Small intestine (tissue), 7 donors: Measurements from ENCODE around the gene TMED1. TPM values are rescaled to one million over a fixed set of nuclear protein-coding genes. Genes with fewer than 3 reads are reported as not detected.
A peak's percentile ranks its signal among the peaks of the same experiment; 100 is the strongest.
"Not testable (repeated sequence)": the region's sequence is repeated elsewhere in the genome, so short reads cannot be mapped to it uniquely, and the experiment has no call there.

Source experiments
- DNase-seq, 2 donors: peaks; one replicate each; pipeline versions ENCODE4 v3.0.0 to v3.0.0-alpha.2; 2013
- FAIRE-seq: peaks from 2 replicates; lab custom pipeline; 2012; peaks lifted over from hg19 to GRCh38; lab: Jason Lieb, UNC
- H3K27ac ChIP-seq, 3 donors: one replicate each; pipeline ENCODE4 v1.5.1; 2013; ENCODE audit warnings: low read length in 2 of 3, mild to moderate bottlenecking in 2 of 3, control low read depth in 1 of 3, inconsistent platforms in 1 of 3, low read depth in 1 of 3, moderate library complexity in 1 of 3
- H3K27me3 ChIP-seq, 3 donors: one replicate each; pipeline ENCODE4 v1.6.1; 2013; ENCODE audit warnings: low read length in 3 of 3, inconsistent platforms in 1 of 3; ENCODE audit not compliant: control insufficient read depth in 3 of 3, insufficient read depth in 3 of 3
- H3K36me3 ChIP-seq, 3 donors: one replicate each; pipeline ENCODE4 v1.6.1; 2013; ENCODE audit warnings: low read length in 3 of 3, inconsistent platforms in 1 of 3, low read depth in 1 of 3, mild to moderate bottlenecking in 1 of 3, moderate library complexity in 1 of 3; ENCODE audit not compliant: control insufficient read depth in 3 of 3, insufficient read depth in 2 of 3
- H3K4me1 ChIP-seq, 3 donors: one replicate each; pipeline ENCODE4 v1.6.1; 2013; ENCODE audit warnings: low read length in 2 of 3, inconsistent platforms in 1 of 3, low read depth in 1 of 3, mild to moderate bottlenecking in 1 of 3, moderate library complexity in 1 of 3; ENCODE audit not compliant: control insufficient read depth in 3 of 3, insufficient read depth in 2 of 3
- H3K4me3 ChIP-seq, 3 donors: one replicate each; pipeline ENCODE4 v1.5.1; 2013; ENCODE audit warnings: low read length in 3 of 3, control low read depth in 1 of 3, inconsistent platforms in 1 of 3, low read depth in 1 of 3, mild to moderate bottlenecking in 1 of 3, moderate library complexity in 1 of 3
- H3K9me3 ChIP-seq, 2 donors: one replicate each; pipeline ENCODE4 v1.6.1; 2013; ENCODE audit warnings: low read depth in 1 of 2, low read length in 1 of 2; ENCODE audit not compliant: control insufficient read depth in 2 of 2, insufficient read depth in 1 of 2
- WGBS, 3 donors: extraction: QIAGEN DNeasy Blood & Tissue Kit; methylation state at CpG; one replicate each; pipeline ENCODE4 v1.1.7; 2013; 5-methylcytosine and 5-hydroxymethylcytosine counted together
- polyA plus RNA-seq, 4 donors: library from polyadenylated mRNA; stranded (reverse) in 3 of 4; unstranded in 1 of 4; fragments of 200-250 nt in 3 of 4; fragments of 120-200 nt in 1 of 4; gene quantifications; one replicate each; pipeline versions ENCODE4 v1.2.1 to v1.2.3, GENCODE V29; 2013
- donor health status: healthy with polysubstance abuse.
- donor health status: control.
- donor health status: control.
- donor health status: Bipolar disorder and iron deficiency.
- donor health status: healthy.

Gene TMED1
- polyA plus RNA-seq, 4 donors = 21.0 to 31.7 (median 25.6) TPM

- H3K4me3 ChIP-seq = no peak overlapping the region
- FAIRE-seq (no peak), DNase-seq (no peak)
- no peak overlapping the region for H3K27ac ChIP-seq
- no peaks in the 10 kb centered on the region for H3K9me3 ChIP-seq
- no peaks in the 10 kb centered on the region for H3K27me3 ChIP-seq
- no peaks in the 10 kb centered on the region for H3K36me3 ChIP-seq
- H3K4me1 ChIP-seq = peaks cover 0 to 7% (median 0%) of the 10 kb centered on the region in 3 donors
- WGBS, 3 donors = 89 to 93% (median 92%) methylated on average over 10 of the region's 10 CpGs
These were observed 33.0 kb upstream of the TMED1 start for GRCh38 chr19:10868872-10869547.

GRCh38 chr19:10866495-10866894, 30.5 kb upstream of the TMED1 start:
- Histone ChIP-seq H3K27me3 (no peaks in the 10 kb centered on the region), H3K4me3 (no peak overlapping the region), H3K27ac (no peak overlapping the region), H3K36me3 (no peaks in the 10 kb centered on the region), H3K9me3 (no peaks in the 10 kb centered on the region), H3K4me1 (peaks cover 0 to 10% (median 0%) of the 10 kb centered on the region in 3 donors)
- FAIRE-seq (no peak), DNase-seq (no peak)
- 93 to 95% (median 95%) methylated on average over 10 of the region's 10 CpGs for WGBS, 3 donors

- 8 to 15% (median 9%) methylated on average over 6 of the region's 6 CpGs for WGBS, 3 donors
- DNase-seq (peak; percentile 82 to 88), FAIRE-seq (no peak)
- Histone ChIP-seq H3K36me3 (no peaks in the 10 kb centered on the region), H3K9me3 (no peaks in the 10 kb centered on the region), H3K27ac (peak overlapping the region in 1 of 3 donors; percentile 41), H3K4me3 (no peak overlapping the region), H3K27me3 (no peaks in the 10 kb centered on the region), H3K4me1 (peaks cover 0 to 10% (median 0%) of the 10 kb centered on the region in 3 donors)
These were observed 28.5 kb upstream of the TMED1 start for GRCh38 chr19:10864538-10864899.

- 29 to 54% (median 47%) methylated on average over 18 of the region's 18 CpGs for WGBS, 3 donors
- no peaks in the 10 kb centered on the region for H3K9me3 ChIP-seq
- peak overlapping the region in 1 of 3 donors; percentile 16 for H3K4me3 ChIP-seq
- H3K36me3 ChIP-seq = no peaks in the 10 kb centered on the region
- DNase-seq (peak; percentile 33 to 81), FAIRE-seq (no peak)
- H3K27ac ChIP-seq = peak overlapping the region in 2 of 3 donors; percentile 53 to 56
- H3K27me3 ChIP-seq = no peaks in the 10 kb centered on the region
- peaks cover 0 to 10% (median 0%) of the 10 kb centered on the region in 3 donors for H3K4me1 ChIP-seq
These were observed 27.2 kb upstream of the TMED1 start for GRCh38 chr19:10863107-10863717.

- peak overlapping the region in 1 of 3 donors; percentile 16 for H3K4me3 ChIP-seq
- peak overlapping the region in 2 of 3 donors; percentile 53 to 56 for H3K27ac ChIP-seq
- no peaks in the 10 kb centered on the region for H3K9me3 ChIP-seq
- WGBS, 3 donors = 63 to 79% (median 67%) methylated on average over 6 of the region's 6 CpGs
- H3K4me1 ChIP-seq = peaks cover 0 to 10% (median 0%) of the 10 kb centered on the region in 3 donors
- DNase-seq (no peak), FAIRE-seq (no peak)
- no peaks in the 10 kb centered on the region for H3K36me3 ChIP-seq
- H3K27me3 ChIP-seq = no peaks in the 10 kb centered on the region
These were observed 26.6 kb upstream of the TMED1 start for GRCh38 chr19:10862561-10863106.

GRCh38 chr19:10861103-10861651, 25.2 kb upstream of the TMED1 start:
- FAIRE-seq (no peak), DNase-seq (peak; percentile 45 to 52)
- WGBS, 3 donors = 66 to 69% (median 66%) methylated on average over 6 to 7 of the region's 7 CpGs

GRCh38 chr19:10858204-10858828, 22.3 kb upstream of the TMED1 start:
- no peak for DNase-seq
- no peaks in the 10 kb centered on the region for H3K27me3 ChIP-seq
- no peak overlapping the region for H3K4me3 ChIP-seq
- H3K4me1 ChIP-seq = peaks cover 0 to 6% (median 0%) of the 10 kb centered on the region in 3 donors
- H3K9me3 ChIP-seq = no peaks in the 10 kb centered on the region
- no peaks in the 10 kb centered on the region for H3K36me3 ChIP-seq
- no peak overlapping the region for H3K27ac ChIP-seq
- no peak for FAIRE-seq
- WGBS, 3 donors = 37 to 44% (median 43%) methylated on average over 4 of the region's 4 CpGs

More at GRCh38 chr19:10861103-10861651, 25.2 kb upstream of the TMED1 start:
- Histone ChIP-seq H3K27ac (no peak overlapping the region), H3K36me3 (no peaks in the 10 kb centered on the region), H3K9me3 (no peaks in the 10 kb centered on the region), H3K27me3 (no peaks in the 10 kb centered on the region), H3K4me1 (peaks cover 0 to 10% (median 0%) of the 10 kb centered on the region in 3 donors), H3K4me3 (no peak overlapping the region)

GRCh38 chr19:10856899-10857298, 20.9 kb upstream of the TMED1 start:
- H3K4me3 ChIP-seq, H3K27ac ChIP-seq, H3K36me3 ChIP-seq, H3K9me3 ChIP-seq, DNase-seq, H3K27me3 ChIP-seq, FAIRE-seq, H3K4me1 ChIP-seq: not testable (repeated sequence)
- WGBS, 3 donors = 93 to 100% (median 100%) methylated on average over 1 of the region's 1 CpG
